ENCODE measurements around the gene GMPR2. TPM values are rescaled to one million over a fixed set of nuclear protein-coding genes. Genes with fewer than 3 reads are reported as not detected.

GMPR2 gene
- polyA plus RNA-seq, 3 donors, result 84.4 to 84.7 (median 84.5) TPM

DNA sequence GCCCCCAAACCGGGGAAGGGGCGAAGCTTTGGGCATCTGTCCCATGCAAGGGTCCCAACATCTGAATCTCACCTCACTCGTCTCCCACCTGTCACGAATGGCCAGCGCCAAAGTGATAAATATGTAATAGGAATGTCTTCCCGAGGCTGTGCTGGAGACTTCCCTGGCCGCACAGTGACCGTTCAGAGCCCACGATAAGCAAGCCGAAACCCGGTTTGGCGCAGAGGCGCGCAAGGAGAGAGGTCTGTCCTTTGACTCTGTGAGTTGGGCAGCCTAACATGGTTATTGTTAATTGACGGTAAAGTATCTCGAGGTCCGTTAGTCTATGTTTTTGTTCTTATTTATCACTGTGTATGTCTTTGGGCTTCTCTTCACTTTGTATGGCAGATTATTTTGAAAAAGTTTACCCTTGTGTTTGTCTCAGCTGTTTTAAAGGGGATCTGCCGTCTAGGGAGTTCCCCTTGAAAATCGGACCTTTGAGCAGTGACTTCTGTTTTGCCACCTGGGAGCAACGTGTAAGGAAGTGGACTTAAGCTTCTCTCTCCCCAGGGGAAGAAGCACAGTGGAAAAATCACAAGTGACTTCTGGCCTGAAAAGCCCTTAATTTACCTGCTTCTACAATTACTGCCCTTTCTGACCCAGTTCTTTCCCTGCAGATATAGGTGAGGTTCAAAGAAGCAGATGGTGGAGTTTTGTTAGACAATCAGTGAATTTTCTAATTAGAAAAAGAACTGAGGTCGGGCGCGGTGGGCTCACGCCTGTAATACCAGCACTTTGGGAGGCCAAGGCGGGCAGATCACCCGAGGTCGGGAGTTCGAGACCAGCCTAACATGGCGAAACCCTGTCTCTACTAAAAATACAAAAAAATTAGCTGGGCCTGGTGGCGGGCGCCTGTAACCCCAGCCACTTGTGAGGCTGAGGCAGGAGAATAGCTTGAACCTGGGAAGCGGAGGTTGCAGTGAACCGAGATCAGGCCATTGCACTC is 36.4 kb upstream of the GMPR2 start:
- peak overlapping the region; percentile 97 for H3K9ac ChIP-seq (ENCODE audit: insufficient read depth, low read length, poor library complexity, severe bottlenecking)
- no peaks in the 10 kb centered on the region for H4K20me1 ChIP-seq (ENCODE audit: insufficient read depth, low read length)
- peaks cover 23 to 31% of the 10 kb centered on the region in 2 donors for H3K4me1 ChIP-seq (ENCODE audit: control insufficient read depth in 1 of 2, insufficient read depth in 2 of 2, low read length in 2 of 2)
- peaks cover 0 to 1% of the 10 kb centered on the region in 2 donors for H3K9me3 ChIP-seq (replicated peaks in 1 of 2; ENCODE audit: control insufficient read depth in 1 of 2, insufficient read depth in 1 of 2, low read length in 2 of 2)
- Mint-ChIP-seq H3K4me3 (peak overlapping the region; percentile 95 to 97), H3K36me3 (peaks cover 33 to 45% of the 10 kb centered on the region in 2 donors), H3K9me3 (peaks cover under 1 to 6% (median 4%) of the 10 kb centered on the region in 7 donors), H3K4me1 (peaks cover 42% of the 10 kb centered on the region), H3K27me3 (ENCODE audit: low read depth in 3 of 3) (no peaks in the 10 kb centered on the region), H3K27ac (peak overlapping the region; percentile 94 to 97 (median 96))
- peak; percentile 23 to 70 (median 58) for DNase-seq
- H3K36me3 ChIP-seq (replicated peaks in 1 of 2; ENCODE audit: control insufficient read depth in 1 of 2, insufficient read depth in 2 of 2, low read length in 2 of 2), result peaks cover 17 to 21% of the 10 kb centered on the region in 2 donors
- 44% methylated on average over 15 of the region's 33 CpGs for WGBS (ENCODE audit: insufficient coverage)
- TF ChIP-seq CTCF (IDR thresholded peaks at IDR 0.05), result no peak
- H3K4me3 ChIP-seq (replicated peaks in 1 of 3; ENCODE audit: low read depth in 2 of 3, low read length in 3 of 3), result peak overlapping the region; percentile 79 to 87 (median 86)
- H3K79me2 ChIP-seq (ENCODE audit: insufficient read depth, low read length), result peaks cover 62% of the 10 kb centered on the region
- peak overlapping the region; percentile 77 to 94 for H3K27ac ChIP-seq (ENCODE audit: low read depth in 1 of 2, low read length in 2 of 2)
- H3K4me2 ChIP-seq (replicated peaks; ENCODE audit: extremely low read depth, low read length, poor library complexity, severe bottlenecking), result peak overlapping the region; percentile 74
- no peaks in the 10 kb centered on the region for H3K27me3 ChIP-seq (ENCODE audit: control insufficient read depth in 2 of 2, insufficient read depth in 2 of 2, low read length in 2 of 2)
- intact Hi-C loops (cut with micrococcal nuclease), result loop anchor here (5.0 kb wide), 1 partner anchor 36 kb away; the partner anchor contains the start of genes GMPR2 (in 2 of the 2) and NEDD8 (in 2 of the 2)
- peak overlapping the region; percentile 92 for H2AFZ ChIP-seq (ENCODE audit: insufficient read depth, low read depth, low read length, poor library complexity, severe bottlenecking)

DNA sequence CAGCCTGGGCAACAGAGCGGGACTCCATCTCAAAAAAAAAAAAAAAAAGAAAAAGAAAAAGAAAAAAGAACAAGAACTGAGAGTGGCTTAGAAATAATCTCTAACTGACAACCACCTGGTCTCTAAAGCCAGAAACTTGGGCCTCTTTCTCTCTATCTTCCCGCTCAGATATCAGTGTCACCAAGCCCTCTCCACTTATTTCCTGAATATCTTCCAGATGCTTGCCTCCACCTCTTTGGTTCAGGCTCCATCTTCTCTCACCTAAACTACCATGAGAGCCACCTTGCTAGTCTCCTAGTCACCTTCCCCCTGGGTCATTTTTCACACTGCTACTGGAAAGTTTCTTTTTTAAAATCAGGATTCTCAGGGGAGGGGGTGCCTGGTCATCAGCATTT is 35.7 kb upstream of the GMPR2 start:
- Histone ChIP-seq H3K4me2 (replicated peaks; ENCODE audit: extremely low read depth, low read length, poor library complexity, severe bottlenecking) (no peak overlapping the region), H3K9ac (ENCODE audit: insufficient read depth, low read length, poor library complexity, severe bottlenecking) (no peak overlapping the region), H3K4me3 (replicated peaks in 1 of 3; ENCODE audit: low read depth in 2 of 3, low read length in 3 of 3) (no peak overlapping the region), H3K27ac (ENCODE audit: low read depth in 1 of 2, low read length in 2 of 2) (no peak overlapping the region), H2AFZ (ENCODE audit: insufficient read depth, low read depth, low read length, poor library complexity, severe bottlenecking) (no peak overlapping the region), H3K36me3 (replicated peaks in 1 of 2; ENCODE audit: control insufficient read depth in 1 of 2, insufficient read depth in 2 of 2, low read length in 2 of 2) (peaks cover 14 to 21% of the 10 kb centered on the region in 2 donors), H3K9me3 (replicated peaks in 1 of 2; ENCODE audit: control insufficient read depth in 1 of 2, insufficient read depth in 1 of 2, low read length in 2 of 2) (peaks cover 0 to 7% of the 10 kb centered on the region in 2 donors), H4K20me1 (ENCODE audit: insufficient read depth, low read length) (no peaks in the 10 kb centered on the region), H3K4me1 (ENCODE audit: control insufficient read depth in 1 of 2, insufficient read depth in 2 of 2, low read length in 2 of 2) (peaks cover 23 to 31% of the 10 kb centered on the region in 2 donors), H3K27me3 (ENCODE audit: control insufficient read depth in 2 of 2, insufficient read depth in 2 of 2, low read length in 2 of 2) (no peaks in the 10 kb centered on the region), H3K79me2 (ENCODE audit: insufficient read depth, low read length) (peaks cover 59% of the 10 kb centered on the region)
- H3K27ac Mint-ChIP-seq, result peak overlapping the region in 2 of 7 donors; percentile 57 to 85
- intact Hi-C loops (cut with micrococcal nuclease), result loop anchor here (5.0 kb wide), 1 partner anchor 35 kb away; the partner anchor contains the start of genes GMPR2 (in 2 of the 2) and NEDD8 (in 2 of the 2)
- H3K4me3 Mint-ChIP-seq, result peak overlapping the region in 1 of 2 donors; percentile 95
- H3K9me3 Mint-ChIP-seq, result peaks cover 5 to 12% (median 8%) of the 10 kb centered on the region in 7 donors
- H3K27me3 Mint-ChIP-seq (ENCODE audit: low read depth in 3 of 3), result no peaks in the 10 kb centered on the region
- peaks cover 33 to 45% of the 10 kb centered on the region in 2 donors for H3K36me3 Mint-ChIP-seq
- TF ChIP-seq CTCF (IDR thresholded peaks at IDR 0.05), result no peak
- no peak for DNase-seq
- peaks cover 39% of the 10 kb centered on the region for H3K4me1 Mint-ChIP-seq
- 100% methylated on average over 1 of the region's 2 CpGs for WGBS (ENCODE audit: insufficient coverage)

Data from CD14-positive monocyte (primary cell).